Lower lobe of right lung (tissue), 2 donors: ENCODE data around the gene CPNE5. TPM values are rescaled to one million over a fixed set of nuclear protein-coding genes. Genes with fewer than 3 reads are reported as not detected.

ENCODE experiments used
- ATAC-seq, 2 donors: fragments of 200-7000 bp; cut with Tn5 transposase; one replicate each; pipeline ENCODE4 v1.9.1; 2020 to 2022; ENCODE audit warnings: mild to moderate bottlenecking in 2 of 2, moderate library complexity in 2 of 2
- DNase-seq: peaks from one replicate; pipeline ENCODE4 v3.0.0-alpha.2; 2020
- H3K27ac ChIP-seq: fragments of 200-600 bp; one replicate; pipeline ENCODE4 v1.8.0; 2022
- H3K27me3 ChIP-seq: fragments of 200-600 bp; one replicate; pipeline ENCODE4 v1.8.0; 2022; ENCODE audit warnings: low read depth
- H3K36me3 ChIP-seq: fragments of 200-600 bp; one replicate; pipeline ENCODE4 v1.8.0; 2022; ENCODE audit warnings: mild to moderate bottlenecking
- H3K4me1 ChIP-seq: fragments of 200-600 bp; one replicate; pipeline ENCODE4 v1.8.0; 2022
- H3K4me3 ChIP-seq: fragments of 200-600 bp; one replicate; pipeline ENCODE4 v1.8.0; 2022; ENCODE audit warnings: mild to moderate bottlenecking
- H3K9me3 ChIP-seq: fragments of 200-600 bp; one replicate; pipeline ENCODE4 v1.8.0; 2022
- CTCF ChIP-seq: fragments of 200-600 bp; IDR thresholded peaks from one replicate; pipeline ENCODE4 v1.8.0; 2022; ENCODE audit warnings: antibody characterized with exemption, mild to moderate bottlenecking
- intact Hi-C: fragments of 100-400 bp; cut with DNase I; formaldehyde crosslinking; loops from one replicate; pipeline ENCODE4 v1.11.0; 2022
- total RNA-seq: library from RNA; stranded (reverse); fragmentation: NEBNext Ultra II Directional; extraction: Animal tissue kit (Norgen Biotek cat#: 25700); gene quantifications from one replicate; pipeline ENCODE4 v1.2.1, GENCODE V29; 2021
- donor health status: DM: no; HTN: yes; CAD: no; lungs with severe emphysema.

CPNE5 gene
- total RNA-seq, 1 donor from 2014 or later, result 2.4 TPM

GRCh38 chr6:36720251-36721141, 118.7 kb downstream of the CPNE5 start:
- Histone ChIP-seq H3K27ac (no peak overlapping the region), H3K36me3 (no peaks in the 10 kb centered on the region), H3K27me3 (no peaks in the 10 kb centered on the region), H3K4me3 (no peak overlapping the region), H3K9me3 (no peaks in the 10 kb centered on the region), H3K4me1 (no peaks in the 10 kb centered on the region)
- intact Hi-C loops, result no loop called here
- ATAC-seq (no peak), DNase-seq (no peak)
- no peak for TF ChIP-seq CTCF

DNA sequence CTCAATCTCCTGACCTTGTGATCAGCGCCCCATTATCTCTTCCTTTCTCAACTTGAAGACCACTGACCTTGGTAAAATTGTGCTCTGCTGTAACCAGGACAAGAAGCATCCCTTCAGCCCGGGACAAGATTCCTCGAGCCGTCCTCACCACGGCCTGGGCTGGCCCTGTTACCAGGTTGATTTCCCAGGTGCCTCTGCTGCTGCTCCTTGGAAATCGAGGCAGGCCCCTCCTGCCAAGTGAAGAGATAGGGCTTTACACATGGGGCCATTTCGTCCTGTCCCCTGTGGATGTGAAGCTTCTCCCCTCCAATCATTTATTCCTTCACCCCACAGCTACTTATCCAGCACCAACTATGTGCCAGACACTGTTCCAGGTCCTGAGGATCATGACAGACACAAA, 120.1 kb downstream of the CPNE5 start:
- no peak for DNase-seq
- H3K9me3 ChIP-seq, result no peaks in the 10 kb centered on the region
- H3K4me1 ChIP-seq, result no peaks in the 10 kb centered on the region
- TF ChIP-seq CTCF, result no peak
- intact Hi-C loops, result no loop called here
- no peak overlapping the region for H3K4me3 ChIP-seq
- no peaks in the 10 kb centered on the region for H3K27me3 ChIP-seq
- ATAC-seq, result no peak
- no peak overlapping the region for H3K27ac ChIP-seq
- no peaks in the 10 kb centered on the region for H3K36me3 ChIP-seq

- no peaks in the 10 kb centered on the region for H3K9me3 ChIP-seq
- H3K4me3 ChIP-seq, result no peak overlapping the region
- no peak for DNase-seq
- H3K4me1 ChIP-seq, result no peaks in the 10 kb centered on the region
- intact Hi-C loops, result no loop called here
- H3K27ac ChIP-seq, result no peak overlapping the region
- H3K36me3 ChIP-seq, result no peaks in the 10 kb centered on the region
- no peaks in the 10 kb centered on the region for H3K27me3 ChIP-seq
- no peak for ATAC-seq
- TF ChIP-seq CTCF, result no peak
Measured at GRCh38 chr6:36718560-36718959, 120.7 kb downstream of the CPNE5 start.

DNA sequence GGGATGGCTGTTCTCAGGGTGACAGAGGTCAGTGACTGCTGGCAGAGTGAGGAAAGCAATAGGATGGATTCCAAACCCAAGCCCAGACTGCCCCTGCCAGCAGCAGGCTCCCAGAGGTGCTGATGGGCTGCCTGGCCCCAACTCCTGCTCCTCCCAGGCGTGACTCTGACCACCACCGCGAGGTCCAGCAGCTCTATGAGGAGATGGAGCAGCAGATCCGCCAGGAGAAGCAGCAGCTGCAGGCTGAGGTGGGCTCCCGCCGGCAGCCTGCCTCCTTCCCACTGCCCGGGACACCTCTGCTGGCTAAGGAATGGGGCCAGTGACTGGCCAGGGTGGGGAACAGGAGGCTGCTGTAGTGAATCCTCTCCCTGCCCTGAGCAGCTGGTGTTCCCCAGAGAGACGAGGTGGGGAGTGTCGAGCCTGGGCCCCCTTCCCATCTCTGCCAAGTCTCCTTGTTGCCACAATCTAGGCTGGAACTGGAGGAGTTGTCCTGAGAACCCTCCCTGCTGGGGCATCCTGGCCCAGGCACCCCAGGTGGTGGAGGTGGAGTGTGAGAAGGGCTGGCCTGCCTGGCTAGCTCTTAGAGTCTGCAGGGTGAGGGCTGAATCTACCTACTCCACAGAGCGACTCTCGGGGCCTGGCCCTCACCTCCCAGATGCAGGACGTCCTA, 121.2 kb downstream of the CPNE5 start:
- intact Hi-C loops, result no loop called here
- H3K9me3 ChIP-seq, result no peaks in the 10 kb centered on the region
- H3K4me3 ChIP-seq, result no peak overlapping the region
- no peaks in the 10 kb centered on the region for H3K4me1 ChIP-seq
- no peak for TF ChIP-seq CTCF
- H3K27ac ChIP-seq, result no peak overlapping the region
- ATAC-seq (no peak), DNase-seq (no peak)
- no peaks in the 10 kb centered on the region for H3K36me3 ChIP-seq
- H3K27me3 ChIP-seq, result no peaks in the 10 kb centered on the region

- Histone ChIP-seq H3K27ac (no peak overlapping the region), H3K4me3 (no peak overlapping the region), H3K9me3 (no peaks in the 10 kb centered on the region), H3K36me3 (no peaks in the 10 kb centered on the region), H3K27me3 (no peaks in the 10 kb centered on the region), H3K4me1 (no peaks in the 10 kb centered on the region)
- intact Hi-C loops, result no loop called here
- TF ChIP-seq CTCF, result no peak
- DNase-seq (no peak), ATAC-seq (no peak)
Measured at GRCh38 chr6:36717231-36717825, 121.9 kb downstream of the CPNE5 start.
